Measurements from ENCODE around the gene KRTAP1-1. TPM values are rescaled to one million over a fixed set of nuclear protein-coding genes. Genes with fewer than 3 reads are reported as not detected.
"Not testable (repeated sequence)": the region's sequence is repeated elsewhere in the genome, so short reads cannot be mapped to it uniquely, and the experiment has no call there.

The KRTAP1-1 gene
- total RNA-seq, 1 experiment from 2014 or later, result not detected

DNA sequence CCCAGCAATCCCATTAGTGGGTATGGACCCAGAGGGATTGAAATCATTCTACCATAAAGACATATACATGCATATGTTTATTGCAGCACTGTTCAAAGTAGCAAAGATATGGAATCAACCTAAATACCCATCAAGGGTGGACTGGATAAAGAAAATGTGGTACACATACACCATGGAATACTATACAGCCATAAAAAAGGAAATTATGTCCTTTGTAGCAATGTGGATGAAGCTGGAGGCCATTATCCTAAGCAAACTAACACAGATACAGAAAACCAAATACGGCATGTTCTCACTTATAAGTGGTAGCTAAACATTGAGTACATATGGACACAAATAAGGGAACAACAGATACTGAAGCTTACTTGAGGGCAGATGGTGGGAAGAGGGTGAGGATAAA is 16.3 kb upstream of the KRTAP1-1 start:
- no peak for DNase-seq (ENCODE audit: low spot score)

DNA sequence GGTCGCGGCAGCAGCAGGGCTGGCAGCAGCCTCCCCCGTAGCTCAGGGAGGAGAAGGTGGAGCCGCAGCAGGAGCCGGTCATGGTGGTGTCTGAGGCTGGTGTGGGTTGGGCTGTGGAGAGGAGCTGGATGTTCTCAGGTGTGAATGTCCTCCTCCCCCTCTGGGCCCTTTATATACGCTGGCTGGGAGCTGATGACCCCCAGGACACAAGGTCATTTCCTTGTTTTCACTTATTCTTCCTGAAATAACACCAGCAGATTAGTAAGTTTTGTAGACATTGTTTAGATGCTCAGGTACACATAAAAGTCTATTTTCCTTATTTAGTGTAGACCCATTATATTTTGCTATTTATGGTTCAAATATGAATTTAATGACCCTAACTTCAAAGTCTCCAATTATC is 13.9 kb upstream of the KRTAP1-1 start, which contains the start of gene KRTAP2-2:
KRTAP2-2 (minus strand) TSS at position 101 of the 400 bp plus-strand sequence; CDS start at position 82, 19 bp downstream.
- not testable (repeated sequence) for DNase-seq (ENCODE audit: low spot score)

DNA sequence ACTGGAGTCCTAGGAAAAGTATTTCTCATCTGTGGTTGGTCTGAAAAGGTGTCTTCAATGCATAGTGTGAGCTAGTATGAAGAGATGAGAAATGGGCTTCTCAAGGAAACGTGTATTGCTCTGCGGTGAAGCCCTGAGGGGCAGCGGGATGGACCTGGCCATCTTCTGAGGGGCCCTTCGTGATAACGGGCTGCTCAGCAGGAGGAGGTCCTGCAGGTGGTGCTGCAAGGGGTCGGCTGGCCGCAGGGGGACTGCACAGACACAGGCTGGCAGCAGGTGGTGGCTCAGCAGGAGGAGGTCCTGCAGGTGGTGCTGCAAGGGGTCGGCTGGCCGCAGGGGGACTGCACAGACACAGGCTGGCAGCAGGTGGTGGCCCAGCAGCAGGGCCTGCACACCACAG is 13.3 kb upstream of the KRTAP1-1 start:
- DNase-seq (ENCODE audit: low spot score), result not testable (repeated sequence)

DNA sequence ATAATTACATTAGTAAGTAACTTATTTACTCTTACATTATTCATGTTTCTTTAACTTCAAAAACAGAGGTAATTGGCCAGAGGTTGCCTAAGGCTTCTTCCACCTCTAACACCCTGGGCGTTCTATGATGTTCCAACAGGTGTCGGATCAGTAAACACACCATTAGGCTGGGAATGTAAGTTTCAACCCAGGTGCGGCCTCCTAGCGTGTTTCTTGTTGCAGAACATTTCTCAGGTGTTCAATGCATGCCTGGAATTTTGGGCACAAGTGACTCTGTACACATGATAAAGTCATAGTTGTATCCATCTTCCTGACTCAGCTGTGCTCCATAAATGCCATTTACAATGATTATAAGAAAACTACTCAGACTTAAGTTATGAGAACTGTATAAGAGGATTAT is 12.8 kb upstream of the KRTAP1-1 start:
- no peak for DNase-seq (ENCODE audit: low spot score)

DNA sequence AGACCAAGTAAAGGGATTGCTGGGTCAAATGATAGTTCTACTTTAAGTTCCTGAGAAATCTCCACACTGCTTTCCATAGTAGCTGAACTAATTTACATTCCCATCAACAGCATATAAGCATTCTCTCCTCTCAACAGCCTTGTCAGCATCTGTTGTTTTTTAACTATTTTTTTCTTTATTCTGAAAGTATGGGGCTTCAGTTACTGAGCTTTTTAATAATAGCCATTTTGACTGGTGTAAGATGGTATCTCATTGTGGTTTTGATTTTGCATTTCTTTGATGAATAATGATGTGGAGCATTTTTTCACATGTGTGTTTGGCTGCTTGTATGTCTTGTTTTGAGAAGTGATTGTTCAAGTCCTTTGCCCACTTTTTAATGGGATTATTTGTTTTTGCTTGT is 11.3 kb upstream of the KRTAP1-1 start:
- no peak for DNase-seq (ENCODE audit: low spot score)

DNA sequence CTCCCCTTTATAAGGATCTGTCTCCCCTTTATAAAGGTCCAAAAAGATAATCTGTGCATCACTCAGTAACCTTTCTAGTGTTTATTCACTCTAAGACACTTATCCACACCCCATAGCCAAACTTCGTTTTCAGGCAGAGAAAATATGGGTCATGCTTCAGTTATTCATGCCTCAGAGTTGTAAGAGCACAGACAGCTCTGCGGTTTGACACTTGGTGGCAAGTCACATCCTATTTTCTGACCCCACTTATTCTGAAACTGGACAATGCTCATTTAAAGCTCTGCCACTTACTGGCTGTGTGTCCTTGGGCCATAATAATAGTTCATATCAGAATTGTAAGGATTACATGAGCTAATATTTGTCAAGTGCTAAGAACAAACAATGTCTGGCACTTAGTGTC is 7.9 kb upstream of the KRTAP1-1 start:
- peak; percentile 86 for DNase-seq (ENCODE audit: low spot score)

DNA sequence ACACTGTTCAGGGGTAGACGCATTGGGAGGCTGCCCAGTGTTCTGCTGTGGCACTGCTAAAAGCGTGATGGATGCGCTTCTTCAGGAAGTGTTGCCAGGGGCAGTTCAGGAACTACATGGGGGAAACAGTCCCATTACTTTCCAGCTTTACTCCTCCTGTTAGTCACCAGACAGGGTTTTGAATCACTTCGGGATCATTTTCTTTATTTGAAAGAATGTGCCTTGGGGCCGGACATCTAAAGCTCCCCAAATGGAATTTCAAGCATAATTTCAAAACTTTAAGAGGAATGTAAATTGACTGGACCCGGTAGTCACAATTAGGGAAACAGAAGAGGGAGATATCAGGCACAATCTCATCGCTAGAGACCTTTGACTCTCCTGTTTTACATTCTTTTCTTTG is 7.2 kb upstream of the KRTAP1-1 start:
- DNase-seq (ENCODE audit: low spot score), result peak; percentile 64

DNA sequence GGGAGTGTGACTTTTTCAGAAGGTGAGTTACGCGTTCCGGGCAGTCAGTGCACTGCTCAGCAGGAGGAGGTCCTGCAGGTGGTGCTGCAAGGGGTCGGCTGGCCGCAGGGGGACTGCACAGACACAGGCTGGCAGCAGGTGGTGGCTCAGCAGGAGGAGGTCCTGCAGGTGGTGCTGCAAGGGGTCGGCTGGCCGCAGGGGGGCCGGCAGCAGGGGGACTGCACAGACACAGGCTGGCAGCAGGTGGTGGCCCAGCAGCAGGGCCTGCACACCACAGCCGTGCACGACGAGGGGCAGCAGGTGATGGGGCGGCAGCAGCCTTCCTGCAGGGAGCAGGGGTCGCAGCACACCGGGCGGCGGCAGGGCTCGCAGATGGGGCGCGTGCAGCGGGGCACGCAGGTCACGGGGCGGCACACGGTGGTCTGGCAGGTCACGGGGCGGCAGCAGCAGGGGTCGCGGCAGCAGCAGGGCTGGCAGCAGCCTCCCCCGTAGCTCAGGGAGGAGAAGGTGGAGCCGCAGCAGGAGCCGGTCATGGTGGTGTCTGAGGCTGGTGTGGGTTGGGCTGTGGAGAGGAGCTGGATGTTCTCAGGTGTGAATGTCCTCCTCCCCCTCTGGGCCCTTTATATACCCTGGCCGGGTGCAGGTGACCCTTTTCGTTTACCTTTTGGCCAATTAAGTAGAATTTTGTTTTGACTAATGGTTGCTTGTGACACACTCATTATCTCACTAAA is 5.7 kb upstream of the KRTAP1-1 start, which contains the start of gene KRTAP2-1:
KRTAP2-1 (minus strand) TSS at position 582 of the 731 bp plus-strand sequence; CDS start at position 533, 49 bp downstream.
- DNase-seq (ENCODE audit: low spot score), result not testable (repeated sequence)

GRCh38 chr17:41042953-41043352 is 1.7 kb upstream of the KRTAP1-1 start:
- DNase-seq (ENCODE audit: low spot score), result no peak

- DNase-seq (ENCODE audit: low spot score), result no peak
Observed at GRCh38 chr17:41037853-41038350, 3.3 kb downstream of the KRTAP1-1 start.

GRCh38 chr17:41034346-41034935 is 6.8 kb downstream of the KRTAP1-1 start, which contains the start of gene KRTAP1-3:
Gene KRTAP1-3 (minus strand): TSS chr17:41034874. CDS start chr17:41034821, 53 bp downstream.
- DNase-seq (ENCODE audit: low spot score), result not testable (repeated sequence)

DNA sequence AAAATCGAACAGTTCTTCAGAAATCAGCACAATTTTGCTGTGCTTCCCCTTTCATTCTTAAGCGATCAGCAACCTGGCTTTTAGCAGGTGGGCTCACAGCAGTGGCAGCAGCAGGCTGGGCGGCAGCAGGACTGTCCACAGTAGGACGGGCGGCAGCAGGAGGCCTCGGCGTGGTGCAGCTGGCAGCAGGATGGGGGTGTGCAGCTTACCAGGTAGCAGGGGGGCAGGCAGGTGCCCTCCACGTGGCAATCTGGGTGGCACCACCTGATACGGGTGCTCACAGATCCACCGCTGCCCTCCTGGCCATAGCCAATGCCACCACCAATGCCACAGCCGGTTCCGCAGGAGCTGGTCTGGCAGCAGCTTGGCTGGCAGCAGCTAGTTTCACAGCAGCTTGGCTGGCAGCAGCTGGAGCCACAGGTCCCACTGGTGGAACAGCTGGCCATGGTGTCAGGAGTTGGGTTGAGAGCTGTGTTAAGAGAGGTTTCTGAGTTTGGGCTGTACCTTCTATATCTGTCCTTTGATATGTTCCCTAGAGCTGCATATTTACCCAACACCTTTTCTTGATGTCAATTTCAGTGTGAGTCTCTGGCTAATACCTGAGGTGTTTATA is 11.5 kb downstream of the KRTAP1-1 start, which contains the start of gene KRTAP1-4:
KRTAP1-4 (minus strand) TSS at position 563 of the 613 bp plus-strand sequence; CDS start at position 446, 117 bp downstream.
- DNase-seq (ENCODE audit: low spot score), result no peak

- DNase-seq (ENCODE audit: low spot score), result peak; percentile 50
Observed at GRCh38 chr17:41026715-41027471, 14.4 kb downstream of the KRTAP1-1 start, which contains the start of gene KRTAP1-5. Gene KRTAP1-5 (minus strand): TSS chr17:41027208. CDS start chr17:41027155, 53 bp downstream.

DNA sequence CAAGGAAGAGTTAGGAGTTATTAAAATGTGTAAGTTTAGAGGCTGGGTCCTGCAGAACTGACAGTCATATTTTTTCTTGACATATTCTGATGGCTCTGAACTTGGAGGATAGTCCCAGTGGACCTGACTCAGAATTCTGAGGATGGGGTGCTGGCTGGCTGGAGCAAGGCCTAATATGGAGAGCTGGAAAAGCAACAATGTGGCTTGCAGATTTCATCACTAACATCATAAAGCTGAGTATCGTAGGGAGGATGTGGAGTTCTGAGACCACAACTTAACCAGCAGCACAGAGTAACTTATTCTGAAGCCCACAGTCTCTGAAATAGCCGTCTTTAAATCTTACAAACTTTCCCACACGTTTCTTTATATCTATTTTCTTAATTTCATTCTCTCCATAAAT is 16.6 kb downstream of the KRTAP1-1 start:
- DNase-seq (ENCODE audit: low spot score), result no peak

DNA sequence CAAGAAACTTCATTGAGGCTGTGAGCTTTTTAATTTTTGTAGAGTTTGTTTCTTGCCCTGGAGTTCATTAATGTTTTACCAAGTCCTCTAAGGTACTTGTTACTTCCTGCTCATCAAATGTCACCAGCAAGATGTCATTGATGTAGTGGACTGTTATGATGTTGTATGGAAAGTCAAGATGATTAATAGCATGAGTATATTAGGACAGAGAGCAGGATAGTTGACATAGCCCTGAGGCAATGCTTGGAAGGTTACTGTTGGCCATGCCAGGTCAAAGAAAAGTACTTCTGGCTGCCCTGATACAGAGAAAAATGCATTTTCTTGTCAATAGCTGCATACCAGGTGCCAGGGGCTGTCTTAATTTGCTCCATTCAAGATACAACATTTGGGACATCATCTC is 20.9 kb downstream of the KRTAP1-1 start:
- DNase-seq (ENCODE audit: low spot score), result no peak

DNA sequence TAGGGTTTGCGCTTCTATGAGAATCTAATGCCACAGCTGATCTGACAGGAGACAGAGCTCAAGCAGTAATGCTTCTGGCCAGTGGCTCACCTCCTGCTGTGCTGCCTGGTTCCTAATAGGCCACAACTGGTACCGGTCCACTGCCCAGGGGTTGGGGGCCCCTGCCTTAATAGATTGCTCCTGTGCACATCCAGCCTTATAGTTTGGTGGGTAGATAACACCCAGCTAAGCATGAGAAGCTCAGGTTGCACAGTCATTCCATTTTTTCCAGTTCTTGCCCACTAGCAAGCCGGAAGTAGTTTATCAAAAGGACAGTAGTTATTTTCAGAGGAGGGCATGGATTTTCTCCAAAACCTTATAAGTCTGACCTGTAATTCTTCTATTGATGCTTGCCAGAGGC is 21.8 kb downstream of the KRTAP1-1 start:
- DNase-seq (ENCODE audit: low spot score), result no peak

DNA sequence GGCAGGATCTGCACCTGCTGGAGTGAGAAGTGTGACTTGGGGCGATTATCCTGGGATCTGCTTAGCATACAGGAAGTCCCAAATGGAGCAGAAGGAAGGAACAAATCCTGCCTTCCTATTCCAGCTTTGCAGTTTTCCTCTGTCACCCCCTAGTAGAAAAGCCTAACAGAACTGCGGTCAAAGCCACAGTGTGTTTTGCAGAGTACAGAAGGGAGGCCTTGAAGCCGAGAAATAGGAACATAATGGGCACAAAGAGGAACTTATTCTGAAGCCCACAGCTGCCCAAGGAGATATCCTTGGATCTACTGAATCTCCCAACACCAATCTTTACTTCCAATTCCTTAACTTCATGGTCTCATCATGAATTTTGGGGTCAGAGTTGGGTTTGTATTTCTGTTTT is 22.7 kb downstream of the KRTAP1-1 start:
- no peak for DNase-seq (ENCODE audit: low spot score)

DNA sequence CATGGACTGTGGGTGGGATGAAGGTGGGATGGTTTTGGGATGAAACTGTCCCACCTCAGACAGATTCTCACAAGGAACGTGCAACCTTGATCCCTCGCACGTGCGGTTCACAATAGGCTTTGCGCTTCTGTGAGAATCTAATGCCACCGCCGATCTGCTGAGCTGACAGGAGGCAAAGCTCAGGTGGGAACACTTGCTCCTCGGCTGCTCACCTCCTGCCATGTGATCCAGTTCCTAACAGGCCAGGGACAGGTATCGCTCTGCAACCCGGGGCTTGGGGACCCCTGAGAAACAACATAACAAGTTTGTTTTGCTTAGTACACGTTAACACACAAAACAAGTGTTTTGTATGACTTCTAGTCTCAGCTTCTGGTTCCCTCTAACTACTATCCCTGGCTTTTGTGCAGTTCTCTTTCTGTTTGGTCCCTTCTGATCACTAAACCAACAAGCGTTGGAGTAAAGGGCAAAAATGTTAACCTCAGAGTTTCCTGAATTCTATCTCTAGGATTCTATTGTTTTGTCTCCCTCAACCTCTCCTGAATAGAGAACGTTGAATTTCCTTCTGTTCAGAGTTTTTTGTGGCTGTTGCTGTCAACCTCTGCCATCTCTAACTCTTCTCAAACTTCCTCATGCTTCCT is 24.6 kb downstream of the KRTAP1-1 start:
- DNase-seq (ENCODE audit: low spot score), result no peak

DNA sequence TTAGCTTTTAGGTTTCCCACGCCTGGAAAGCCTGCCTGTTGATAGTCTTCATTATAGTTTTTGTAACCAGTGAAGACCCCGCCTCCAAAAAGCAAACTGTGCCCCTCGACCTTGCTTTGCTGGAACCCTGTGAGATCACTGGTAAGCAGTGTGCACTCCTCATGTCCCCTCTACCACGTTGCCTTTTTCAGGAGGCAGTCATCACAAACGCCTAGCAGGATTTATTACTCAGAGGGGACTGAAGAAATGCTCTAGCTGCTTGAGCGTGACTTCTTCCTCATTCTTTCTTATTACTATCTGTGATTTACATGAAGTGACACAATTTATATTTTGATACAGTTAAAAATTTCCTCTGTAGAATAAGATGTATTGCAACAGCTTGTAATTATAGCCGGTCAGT is 25.8 kb downstream of the KRTAP1-1 start:
- DNase-seq (ENCODE audit: low spot score), result no peak

DNA sequence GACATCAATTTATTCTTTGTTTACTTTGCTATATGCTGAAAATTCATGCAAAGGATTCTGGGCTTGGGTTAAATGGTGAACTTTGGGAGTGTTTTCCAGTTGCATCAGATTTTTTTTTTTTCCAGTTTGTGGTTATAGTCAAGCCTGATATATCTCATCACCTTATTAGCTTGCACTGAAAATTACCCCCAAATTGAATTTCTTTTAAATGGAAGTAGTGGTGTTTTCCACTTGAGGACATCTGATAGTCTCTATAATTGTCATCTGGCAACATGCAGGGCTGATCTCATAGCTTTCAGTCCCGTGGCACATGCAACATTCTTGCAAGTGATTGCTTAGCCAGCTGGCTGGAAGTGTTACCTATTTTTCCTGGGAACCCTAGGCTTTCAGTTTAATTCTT is 27.6 kb downstream of the KRTAP1-1 start:
- DNase-seq (ENCODE audit: low spot score), result peak; percentile 10

DNA sequence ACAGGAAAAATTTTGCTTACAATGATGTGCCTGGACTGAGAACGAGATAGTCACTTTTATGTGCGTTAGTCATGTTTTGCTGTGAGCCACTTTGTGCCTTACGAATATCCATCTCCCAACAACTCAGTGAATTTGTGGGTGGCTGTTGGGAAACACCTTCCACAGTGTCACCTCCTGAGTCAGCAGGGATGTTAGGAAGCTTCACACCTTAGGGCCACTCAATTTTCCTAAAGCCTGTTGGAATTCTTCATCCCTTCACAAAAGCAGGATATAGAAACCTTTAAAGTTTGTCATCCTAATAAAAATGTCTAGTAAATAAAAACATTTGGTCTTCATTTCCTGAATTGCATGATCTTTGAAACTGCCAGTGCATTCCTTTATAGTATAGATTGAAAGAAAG is 28.1 kb downstream of the KRTAP1-1 start:
- DNase-seq (ENCODE audit: low spot score), result peak; percentile 47

Data from A172 (cell line).